HL-60 (cell line): ENCODE results near the gene CADM1.

Source experiments
- CTCF ChIP-seq: IDR thresholded peaks from one replicate; pipeline ENCODE4 v1.5.1; 2011; ENCODE audit warnings: low read length, control low read depth, inconsistent platforms; ENCODE audit not compliant: insufficient read depth
- GABPA ChIP-seq: IDR thresholded peaks from 2 replicates; pipeline ENCODE4 v1.6.1; 2012; ENCODE audit warnings: low read depth
- POLR2AphosphoS5 ChIP-seq: IDR thresholded peaks from 2 replicates; pipeline ENCODE4 v1.6.1; 2012; ENCODE audit warnings: low read depth

- no peak for TF ChIP-seq CTCF
- no peak for TF ChIP-seq GABPA
- TF ChIP-seq POLR2AphosphoS5: no peak
Measured at GRCh38 chr11:115267238-115267781, 236.9 kb downstream of the CADM1 start.
